ENCODE data around the gene EEFSEC.

DNA sequence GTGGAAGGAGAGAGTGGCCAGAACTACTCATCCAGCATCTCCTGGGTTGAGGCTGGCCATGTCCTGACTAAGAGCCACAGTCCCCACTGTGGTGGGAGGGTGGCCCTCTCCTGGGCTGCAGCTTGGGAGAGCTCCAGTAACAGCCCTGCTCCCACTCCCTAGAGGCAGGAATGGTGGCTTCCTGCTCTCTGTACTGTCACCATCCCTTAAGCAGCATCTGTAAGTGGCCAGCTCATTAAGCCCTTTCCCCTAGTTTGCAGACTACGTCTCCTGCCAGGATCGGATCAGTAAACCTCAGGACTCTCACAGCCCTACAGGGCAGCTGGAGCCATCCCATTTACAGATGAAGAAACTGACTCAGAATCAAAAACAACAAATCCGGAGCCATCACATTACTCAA is 282.9 kb downstream of the EEFSEC start:
- TF ChIP-seq POLR2A (IDR thresholded peaks at IDR 0.05): no peak
- TF ChIP-seq CTCF (IDR thresholded peaks at IDR 0.05): no peak

All from adrenal gland (tissue), 5 donors.